ENCODE data around the gene NCOA3.

- TF ChIP-seq NR2F1 (conservative IDR thresholded peaks at IDR 0.05) (no peak), CHD4 (IDR thresholded peaks at IDR 0.05) (no peak)
Measured at GRCh38 chr20:47688385-47689381, 187.0 kb downstream of the NCOA3 start.

Measured in GM12878 (cell line).